Renal pelvis (tissue), 12 donors: ENCODE data around the gene SPINK5. TPM values are rescaled to one million over a fixed set of nuclear protein-coding genes. Genes with fewer than 3 reads are reported as not detected.
"Not testable (repeated sequence)": the region's sequence is repeated elsewhere in the genome, so short reads cannot be mapped to it uniquely, and the experiment has no call there.

ENCODE experiments used
- DNase-seq: peaks from one replicate; pipeline ENCODE4 v3.0.0-alpha.2; 2013
- long read RNA-seq, 16 experiments: transcript quantifications; one replicate each; lab custom pipeline, GENCODE V29; 2026
- polyA plus RNA-seq, 3 donors: library from polyadenylated mRNA; unstranded; fragments of 120-200 nt; gene quantifications; one replicate each; pipeline ENCODE4 v1.2.1, GENCODE V29; 2013; ENCODE audit not compliant: insufficient read length in 3 of 3

The SPINK5 gene
- under 1 TPM; 0.42 to 0.47 (median 0.43) TPM for polyA plus RNA-seq
- long read RNA-seq, donor 1: 0 reads
- long read RNA-seq, donor 2: 0 reads
- long read RNA-seq, donor 3: 0 reads
- long read RNA-seq, donor 4: 0 reads
- long read RNA-seq, donor 5: 0 reads
- long read RNA-seq, donor 6: 0 reads
- long read RNA-seq, donor 7: 0 reads
- long read RNA-seq, donor 8: 0 reads
- long read RNA-seq, donor 9: 0 reads
- long read RNA-seq, donor 10: 0 reads
- long read RNA-seq, donor 11: 0 reads
- long read RNA-seq, donor 12: 0 reads
- long read RNA-seq, donor 13: 0 reads
- long read RNA-seq, donor 14: 0 reads
- long read RNA-seq, donor 15: 0 reads
- long read RNA-seq, donor 16: 0 reads

- no peak for DNase-seq
Measured at GRCh38 chr5:148063861-148064260, at the start of gene SPINK5. TSS of gene SPINK5 (plus strand) at chr5:148063980. CDS start at chr5:148064045, 65 bp downstream.

- DNase-seq: no peak
Measured at GRCh38 chr5:148014276-148014675, 49.5 kb upstream of the SPINK5 start.

DNA sequence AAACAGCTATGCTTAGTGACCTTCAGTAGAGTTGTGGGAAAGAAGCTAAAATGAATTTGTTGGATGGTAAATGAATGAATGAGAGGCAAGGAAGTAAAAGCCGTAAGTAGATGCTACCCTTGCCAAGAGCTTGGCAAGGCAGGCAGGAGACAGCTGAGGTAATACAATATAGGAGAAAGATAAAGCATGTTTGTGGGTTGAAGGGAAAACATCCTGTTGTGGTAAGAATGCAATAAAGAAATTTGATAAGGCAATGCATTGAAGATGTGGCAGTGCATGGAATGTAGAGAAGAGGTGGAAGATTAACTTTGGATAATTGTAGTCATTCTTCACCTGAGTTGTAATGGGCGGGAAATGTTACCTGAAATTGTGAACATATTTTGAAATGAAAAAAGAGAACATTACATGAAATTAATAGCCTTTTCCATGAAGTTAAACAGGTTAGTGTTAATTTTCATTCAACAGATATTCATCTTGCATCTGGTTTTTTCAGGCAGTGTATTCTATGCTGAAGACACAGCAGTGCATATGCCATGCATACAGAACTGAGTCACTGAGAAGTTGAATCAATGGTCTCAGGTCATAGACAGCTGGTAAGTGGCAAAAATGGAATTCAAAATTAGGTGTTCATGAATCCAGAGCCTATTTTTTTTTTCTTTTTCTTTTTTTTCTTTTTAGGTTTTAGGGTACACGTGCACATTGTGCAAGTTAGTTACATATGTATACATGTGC is 43.4 kb upstream of the SPINK5 start:
- no peak for DNase-seq

DNA sequence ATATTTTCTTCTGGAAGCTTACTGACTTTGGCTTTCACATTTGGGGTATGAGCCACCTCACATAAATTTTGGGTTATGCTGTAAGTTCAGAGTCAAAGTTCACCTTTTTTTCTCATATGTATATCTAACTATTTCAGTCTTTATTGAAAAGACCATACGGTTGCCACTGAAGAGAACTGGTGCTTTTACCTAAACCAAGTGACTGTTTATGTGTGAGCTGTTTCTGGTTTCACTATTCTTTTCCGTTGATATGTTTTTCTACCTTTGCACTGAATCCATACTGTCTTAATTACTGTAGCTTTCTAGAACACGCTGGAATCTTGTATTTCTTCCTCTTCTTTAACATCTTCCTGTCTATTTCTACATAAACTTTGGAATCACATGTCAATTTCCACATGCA is 36.3 kb upstream of the SPINK5 start:
- no peak for DNase-seq

DNA sequence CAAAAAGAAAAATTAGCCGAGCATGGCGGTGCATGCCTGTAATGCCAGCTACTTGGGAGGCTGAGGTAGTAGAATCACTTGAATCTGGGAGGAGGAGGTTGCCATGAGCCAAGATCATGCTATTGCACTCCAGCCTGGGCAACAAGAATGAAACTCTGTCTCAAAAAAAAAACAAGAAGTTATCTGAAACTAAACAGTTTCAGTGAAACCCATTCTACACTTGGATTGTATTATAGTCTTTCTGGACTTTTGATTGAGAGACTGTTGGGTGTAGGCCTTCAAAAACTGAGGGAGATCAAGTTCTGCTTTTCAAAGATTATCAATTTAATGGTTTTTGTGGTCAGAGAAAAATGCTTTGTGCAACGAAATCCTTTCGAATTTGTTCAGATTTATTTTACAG is 34.6 kb upstream of the SPINK5 start:
- no peak for DNase-seq

GRCh38 chr5:148033134-148033533 is 30.6 kb upstream of the SPINK5 start:
- no peak for DNase-seq

DNA sequence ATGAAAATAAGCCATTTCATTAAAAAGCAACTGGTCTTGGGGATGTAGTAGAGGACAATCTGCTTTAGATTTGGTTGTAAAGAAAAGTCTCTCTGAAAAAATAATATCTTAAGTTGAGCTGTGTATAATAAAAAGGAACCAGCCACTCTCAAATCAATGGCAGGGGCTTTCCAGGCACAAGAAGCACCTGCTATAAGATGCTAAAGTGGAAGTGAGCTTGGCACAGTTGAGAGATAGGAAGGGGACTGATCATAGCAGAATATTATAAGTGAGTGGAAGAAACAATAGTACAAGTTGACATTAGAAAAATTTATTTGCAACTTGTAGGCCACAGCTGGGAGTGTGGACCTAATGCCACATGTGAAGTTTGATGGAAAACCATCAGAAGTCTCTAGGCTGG is 28.1 kb upstream of the SPINK5 start:
- DNase-seq: no peak

DNA sequence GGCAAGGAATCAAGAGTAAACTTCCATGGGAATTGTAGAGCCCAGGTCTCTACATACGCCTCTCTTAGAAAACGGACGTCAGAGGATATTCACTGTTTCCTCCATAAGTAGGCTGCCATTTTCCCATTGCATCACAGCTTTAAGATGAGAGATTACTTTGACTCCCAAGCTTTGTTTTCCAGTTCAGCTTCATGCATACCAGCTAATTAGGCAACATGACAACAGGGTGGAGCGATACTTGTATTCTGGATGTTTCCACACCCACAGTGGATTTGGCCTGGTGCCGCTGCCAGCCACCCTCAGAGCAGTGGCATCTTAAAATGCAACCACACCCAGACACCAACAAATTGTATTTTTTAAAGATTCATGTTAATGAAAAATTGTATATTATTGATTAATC is 20.9 kb upstream of the SPINK5 start:
- DNase-seq: no peak

GRCh38 chr5:148043705-148044104 is 20.1 kb upstream of the SPINK5 start:
- no peak for DNase-seq

DNA sequence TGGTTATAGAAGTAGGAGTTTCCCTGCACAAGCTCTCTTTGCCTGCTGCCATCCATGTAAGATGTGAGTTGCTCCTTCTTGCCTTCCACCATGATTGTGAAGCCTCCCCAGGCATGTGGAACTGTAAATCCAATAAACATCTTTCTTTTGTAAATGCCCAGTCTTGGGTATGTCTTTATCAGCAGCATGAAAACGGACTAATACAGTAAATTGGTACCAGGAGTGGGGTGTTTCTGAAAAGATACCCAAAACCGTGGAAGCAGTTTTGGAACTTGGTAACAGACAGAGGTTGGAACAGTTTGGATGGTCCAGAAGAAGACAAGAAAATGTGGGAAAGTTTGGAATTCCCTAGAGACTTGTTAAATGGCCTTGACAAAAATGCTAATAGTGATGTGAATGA is 8.6 kb upstream of the SPINK5 start:
- DNase-seq: not testable (repeated sequence)

DNA sequence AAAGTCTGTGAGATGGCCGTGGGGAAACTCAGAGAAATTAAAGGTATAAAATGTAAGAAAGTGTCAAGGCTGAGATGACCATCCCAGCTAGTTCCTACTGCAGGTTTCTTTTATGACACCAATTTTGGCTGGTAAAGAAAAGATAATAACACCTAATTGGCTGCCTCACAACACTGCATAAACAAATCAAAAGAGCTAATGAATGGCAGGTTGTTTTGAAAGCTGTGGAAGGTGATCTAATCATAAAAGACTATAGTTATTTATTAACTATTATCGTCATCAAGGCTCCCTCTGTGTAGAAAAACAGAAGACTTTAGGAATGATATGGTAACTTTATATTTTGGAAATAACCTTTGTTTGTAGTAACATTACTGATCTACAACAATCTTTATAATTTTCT is 3.5 kb upstream of the SPINK5 start:
- DNase-seq: no peak

DNA sequence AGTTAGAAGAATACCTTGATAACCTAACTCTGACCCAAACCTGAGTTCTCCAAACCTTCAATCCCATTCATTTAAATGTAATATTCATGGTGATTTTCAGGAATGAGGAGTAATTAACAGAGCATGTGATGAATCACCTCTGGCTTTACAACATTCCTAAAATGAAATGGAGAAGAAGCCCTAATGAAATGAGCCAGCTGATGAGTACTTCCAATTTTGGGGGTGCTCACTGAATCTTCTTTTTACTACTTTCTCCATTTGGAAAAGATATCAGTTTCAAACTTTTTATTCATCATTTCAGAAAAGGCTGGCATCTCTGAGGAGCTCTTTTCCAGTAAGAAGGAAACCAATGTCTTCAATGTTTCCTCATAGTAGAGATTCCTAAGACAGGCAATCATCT is 2.9 kb upstream of the SPINK5 start:
- DNase-seq: no peak

GRCh38 chr5:148070621-148071020 is 6.8 kb downstream of the SPINK5 start:
- DNase-seq: no peak

- DNase-seq: no peak
Measured at GRCh38 chr5:148072207-148072606, 8.4 kb downstream of the SPINK5 start.

GRCh38 chr5:148075529-148075928 is 11.7 kb downstream of the SPINK5 start:
- no peak for DNase-seq

DNA sequence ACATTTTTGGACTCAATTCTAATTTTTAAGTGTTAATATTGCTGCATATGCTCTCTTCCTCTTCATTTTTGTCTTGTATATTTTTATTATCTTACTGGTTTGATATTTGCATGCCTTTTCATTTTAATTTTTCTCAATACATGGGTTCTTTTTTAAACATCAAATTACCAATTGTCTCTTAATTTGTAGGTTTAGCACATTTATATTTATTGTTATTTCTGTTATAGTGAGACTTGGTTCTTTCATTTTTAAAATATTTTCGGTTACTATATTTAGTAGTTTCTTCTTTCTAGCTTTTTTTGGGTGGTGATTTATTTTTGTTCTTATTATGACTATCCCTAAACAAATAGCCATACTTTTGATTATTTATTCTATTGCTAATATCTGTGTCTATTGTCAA is 19.4 kb downstream of the SPINK5 start:
- DNase-seq: no peak

DNA sequence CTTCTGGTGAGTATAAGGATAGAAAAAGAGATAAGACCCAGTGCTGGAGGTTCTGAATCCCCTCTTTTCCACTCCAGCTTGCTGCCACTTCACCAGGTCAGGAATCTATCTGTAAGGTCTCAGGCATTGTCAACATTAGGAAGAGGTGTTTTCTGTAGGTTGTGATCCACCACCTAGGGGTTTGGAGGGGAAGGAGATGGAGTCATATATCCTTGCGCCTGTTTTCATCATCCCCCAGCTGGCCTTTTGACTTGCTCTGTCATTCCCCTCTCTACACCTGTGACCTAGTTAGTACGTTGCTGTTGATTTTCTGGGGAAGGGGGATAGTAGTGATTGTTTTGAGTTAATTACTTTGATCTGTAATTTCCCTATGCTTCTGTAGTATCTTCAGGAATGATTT is 20.5 kb downstream of the SPINK5 start:
- DNase-seq: no peak

GRCh38 chr5:148085310-148085709 is 21.5 kb downstream of the SPINK5 start:
- no peak for DNase-seq

GRCh38 chr5:148085977-148086705 is 22.4 kb downstream of the SPINK5 start:
- DNase-seq: no peak

- DNase-seq: no peak
Measured at GRCh38 chr5:148090146-148090772, 26.5 kb downstream of the SPINK5 start.

GRCh38 chr5:148090773-148091250 is 27.0 kb downstream of the SPINK5 start:
- no peak for DNase-seq
